Subcutaneous adipose tissue (tissue), 4 donors: ENCODE results near the gene ARF1. TPM values are rescaled to one million over a fixed set of nuclear protein-coding genes. Genes with fewer than 3 reads are reported as not detected.

ENCODE experiments used
- CTCF ChIP-seq: fragments of 450-650 bp; IDR thresholded peaks from one replicate; pipeline ENCODE4 v1.5.1; 2016; ENCODE audit warnings: low read depth, mild to moderate bottlenecking, control low read depth, antibody characterized with exemption, moderate library complexity
- total RNA-seq, 4 donors: library from RNA; depleted of rRNA; stranded (reverse); fragments of >200 nt; gene quantifications; one replicate each; pipeline ENCODE4 v1.1.0, GENCODE V29; 2016

Gene ARF1
- total RNA-seq, 4 donors from 2014 or later = 227 to 245 (median 236) TPM

- TF ChIP-seq CTCF = no peak
These were observed 25.1 kb downstream of the ARF1 start for GRCh38 chr1:228107636-228108035.

DNA sequence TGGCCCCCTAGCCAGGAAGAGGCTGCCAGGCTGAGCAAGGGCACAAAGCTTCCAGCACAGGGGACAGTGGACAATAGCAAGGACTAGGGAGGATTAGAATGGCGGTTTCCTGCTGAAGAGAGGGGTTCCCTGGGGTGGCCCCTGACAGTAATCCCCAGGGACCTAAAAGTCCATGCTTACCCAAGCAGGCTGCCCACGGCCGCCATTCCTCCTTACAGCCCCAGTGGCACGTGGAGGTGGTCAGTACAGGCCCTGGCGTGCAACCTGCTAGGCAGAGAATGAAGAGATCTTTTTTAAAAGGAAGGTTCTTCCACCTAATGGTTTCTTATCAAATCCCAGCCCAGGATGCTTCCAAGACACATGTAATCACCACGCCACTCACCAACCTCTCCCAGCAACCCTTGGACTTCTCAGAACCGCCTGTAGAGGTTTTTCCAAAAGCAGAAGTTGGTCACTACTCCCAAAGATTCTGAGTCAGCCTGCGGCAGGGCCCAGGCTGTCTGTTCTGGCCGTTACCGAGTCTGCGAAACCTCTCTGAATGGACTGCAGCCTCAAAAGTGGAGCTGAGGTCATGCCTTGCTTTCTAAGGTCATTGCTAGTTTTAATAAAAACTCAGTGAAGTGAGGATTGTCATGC, 25.7 kb downstream of the ARF1 start:
- no peak for TF ChIP-seq CTCF

DNA sequence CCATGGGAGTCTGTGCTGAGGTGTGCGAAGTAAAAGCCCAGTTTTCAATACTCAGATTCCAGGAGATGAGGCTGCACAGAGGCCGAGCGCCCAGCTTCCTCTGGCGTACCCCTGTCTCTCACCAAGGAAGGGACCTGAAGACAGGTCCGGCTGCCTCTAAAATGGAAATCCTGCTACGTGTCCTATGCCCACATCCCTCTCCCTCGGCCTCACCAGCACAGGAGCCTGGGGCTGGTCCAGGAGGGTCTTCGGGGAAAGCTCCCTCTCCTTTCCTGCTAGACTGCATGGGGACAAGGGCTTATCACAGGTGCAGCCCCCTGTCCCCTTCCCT, 26.2 kb downstream of the ARF1 start:
- TF ChIP-seq CTCF = no peak

GRCh38 chr1:228109073-228109961, 26.8 kb downstream of the ARF1 start, which contains the start of gene MRPL55:
Gene MRPL55, minus strand, starts transcription at chr1:228109299. Its CDS starts 1,039 bp downstream, at chr1:228108260.
- TF ChIP-seq CTCF = no peak

DNA sequence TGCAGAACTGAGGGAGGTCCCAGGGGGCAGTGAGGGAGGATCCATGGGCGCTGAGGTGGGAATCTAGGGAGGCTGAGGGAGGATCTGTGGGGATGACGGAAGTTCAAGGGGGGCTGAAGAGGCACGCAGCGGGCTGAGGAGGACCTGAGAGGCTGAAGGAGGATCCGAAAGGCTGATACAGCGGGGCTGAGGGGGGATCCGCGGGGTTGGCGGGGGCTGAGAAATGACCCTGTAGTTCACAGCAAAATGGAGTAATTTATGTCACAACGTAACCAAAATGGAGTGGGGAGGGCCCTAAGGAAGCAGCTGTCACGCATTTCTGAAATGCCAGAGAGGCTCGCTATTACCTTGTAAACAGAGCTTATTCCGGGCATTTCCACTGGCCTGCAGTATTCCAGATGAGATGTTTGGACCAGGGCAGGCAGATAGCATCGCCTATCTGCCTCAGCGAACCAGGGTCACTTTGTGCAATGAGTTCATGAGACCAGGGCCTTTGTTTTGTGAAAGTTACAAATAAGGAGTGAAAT, 27.5 kb downstream of the ARF1 start:
- TF ChIP-seq CTCF = no peak

DNA sequence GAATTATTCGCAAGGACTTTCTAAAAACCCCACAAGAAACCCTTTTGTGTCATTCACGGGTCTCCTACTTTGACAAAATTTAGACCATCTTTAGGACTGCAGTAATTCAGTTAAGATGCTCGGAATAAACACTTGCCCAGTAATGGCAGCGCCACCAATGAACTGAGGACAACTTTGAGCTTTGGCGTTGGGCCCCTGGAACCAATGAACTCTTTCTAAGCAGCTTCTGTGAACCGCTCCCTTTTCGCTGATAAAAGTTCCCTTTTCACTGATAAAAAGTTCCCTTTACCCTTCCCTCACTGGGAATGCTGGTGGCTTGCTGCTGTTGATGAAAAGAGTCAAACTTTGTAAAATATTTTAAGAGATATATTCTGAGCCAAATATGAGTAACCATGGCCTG, 28.0 kb downstream of the ARF1 start:
- no peak for TF ChIP-seq CTCF

DNA sequence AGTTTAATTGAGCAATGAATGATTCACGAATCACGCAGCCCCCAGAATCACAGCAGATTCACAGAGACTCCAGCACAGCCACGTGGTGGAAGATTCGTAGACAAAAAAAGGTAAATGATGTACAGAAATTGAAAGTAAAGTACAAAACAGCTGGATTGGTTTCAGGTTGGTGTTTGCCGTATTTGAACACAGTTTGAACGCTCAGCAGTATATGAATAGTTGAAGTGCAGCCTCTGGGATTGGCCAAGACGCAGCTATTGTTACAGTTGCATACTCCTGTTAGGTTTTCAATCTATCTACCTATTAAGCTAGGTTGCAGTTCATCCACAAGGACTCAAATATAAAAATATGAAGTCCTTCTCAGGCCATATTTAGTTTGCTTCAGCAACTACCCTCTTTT, 29.7 kb downstream of the ARF1 start:
- TF ChIP-seq CTCF = no peak
